ENCODE measurements around the gene TMEM40. TPM values are rescaled to one million over a fixed set of nuclear protein-coding genes. Genes with fewer than 3 reads are reported as not detected.

The TMEM40 gene
- total RNA-seq, 1 experiment from 2014 or later: 30.5 TPM

DNA sequence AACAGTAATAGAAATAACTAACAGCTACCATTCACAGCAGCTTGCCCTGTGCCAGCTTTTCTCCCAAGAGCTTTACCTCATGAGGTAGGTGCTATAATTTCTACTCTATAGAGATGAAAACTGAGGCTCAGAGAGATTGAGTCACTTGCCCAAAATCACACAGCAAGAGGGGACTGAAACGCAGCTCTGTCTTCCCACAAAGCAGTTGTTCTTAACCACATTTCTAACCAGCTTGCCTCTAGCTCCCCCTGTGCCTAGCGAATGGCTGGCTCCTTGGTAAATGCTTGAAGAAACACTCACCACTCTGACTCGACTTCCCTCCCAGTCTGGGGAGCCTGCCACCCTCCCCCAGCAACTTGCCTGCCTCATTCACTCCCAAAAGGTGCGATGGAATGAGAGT lies 15.6 kb upstream of the TMEM40 start:
- Histone ChIP-seq H3K4me3 (no peak overlapping the region), H3K36me3 (ENCODE audit: low read depth) (no peaks in the 10 kb centered on the region), H3K27ac (no peak overlapping the region), H4K20me1 (ENCODE audit: insufficient read depth) (no peaks in the 10 kb centered on the region), H3K27me3 (ENCODE audit: insufficient read depth, low read depth) (no peaks in the 10 kb centered on the region), H3F3A (ENCODE audit: insufficient read depth, low read depth) (no peaks in the 10 kb centered on the region), H3K4me1 (replicated peaks; ENCODE audit: insufficient read depth) (no peaks in the 10 kb centered on the region), H2AFZ (no peak overlapping the region), H3K9me3 (ENCODE audit: insufficient read depth, low read depth) (no peaks in the 10 kb centered on the region), H3K9me2 (ENCODE audit: insufficient read depth) (no peaks in the 10 kb centered on the region), H3K4me2 (no peak overlapping the region), H3K79me2 (ENCODE audit: low read depth) (no peaks in the 10 kb centered on the region)
- DNase-seq: no peak
- intact Hi-C loops (cut with micrococcal nuclease; ENCODE audit: unreplicated experiment): no loop called here
- ChIA-PET CTCF (no interaction called here), POLR2A (ENCODE audit: unreplicated experiment) (no interaction called here)
- BruUV-seq (replicated peaks): no TSS peak
- TF ChIP-seq EZH2 (IDR thresholded peaks at IDR 0.05; ENCODE audit: low read depth): no peak
- TF ChIP-seq, protein P1, sequence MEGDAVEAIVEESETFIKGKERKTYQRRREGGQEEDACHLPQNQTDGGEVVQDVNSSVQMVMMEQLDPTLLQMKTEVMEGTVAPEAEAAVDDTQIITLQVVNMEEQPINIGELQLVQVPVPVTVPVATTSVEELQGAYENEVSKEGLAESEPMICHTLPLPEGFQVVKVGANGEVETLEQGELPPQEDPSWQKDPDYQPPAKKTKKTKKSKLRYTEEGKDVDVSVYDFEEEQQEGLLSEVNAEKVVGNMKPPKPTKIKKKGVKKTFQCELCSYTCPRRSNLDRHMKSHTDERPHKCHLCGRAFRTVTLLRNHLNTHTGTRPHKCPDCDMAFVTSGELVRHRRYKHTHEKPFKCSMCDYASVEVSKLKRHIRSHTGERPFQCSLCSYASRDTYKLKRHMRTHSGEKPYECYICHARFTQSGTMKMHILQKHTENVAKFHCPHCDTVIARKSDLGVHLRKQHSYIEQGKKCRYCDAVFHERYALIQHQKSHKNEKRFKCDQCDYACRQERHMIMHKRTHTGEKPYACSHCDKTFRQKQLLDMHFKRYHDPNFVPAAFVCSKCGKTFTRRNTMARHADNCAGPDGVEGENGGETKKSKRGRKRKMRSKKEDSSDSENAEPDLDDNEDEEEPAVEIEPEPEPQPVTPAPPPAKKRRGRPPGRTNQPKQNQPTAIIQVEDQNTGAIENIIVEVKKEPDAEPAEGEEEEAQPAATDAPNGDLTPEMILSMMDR (conservative IDR thresholded peaks at IDR 0.05): no peak

DNA sequence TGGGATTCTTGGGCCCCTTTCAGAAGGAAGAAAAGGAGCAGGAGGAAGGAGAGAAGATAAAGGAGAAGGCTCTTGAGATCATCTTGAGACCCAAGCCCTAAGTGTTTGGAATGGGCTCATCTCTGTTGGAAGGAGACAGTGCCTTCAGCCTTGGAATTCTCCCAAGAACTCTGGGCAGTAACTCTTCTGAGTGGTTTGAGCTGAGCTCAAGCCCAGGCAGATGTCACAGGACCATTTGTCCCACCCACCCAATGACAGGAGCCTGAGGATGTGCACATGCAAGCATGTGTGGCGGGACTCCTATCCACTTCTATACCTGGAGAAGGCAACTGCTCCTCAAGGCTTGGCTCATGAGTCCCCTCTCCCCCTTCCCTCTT lies 14.6 kb upstream of the TMEM40 start:
- Histone ChIP-seq H3K27me3 (ENCODE audit: insufficient read depth, low read depth) (no peaks in the 10 kb centered on the region), H3K9me2 (ENCODE audit: insufficient read depth) (no peaks in the 10 kb centered on the region), H2AFZ (no peak overlapping the region), H3K9me3 (ENCODE audit: insufficient read depth, low read depth) (no peaks in the 10 kb centered on the region), H3K4me3 (no peak overlapping the region), H3K4me2 (no peak overlapping the region), H3K79me2 (ENCODE audit: low read depth) (no peaks in the 10 kb centered on the region), H3F3A (ENCODE audit: insufficient read depth, low read depth) (no peaks in the 10 kb centered on the region), H3K4me1 (replicated peaks; ENCODE audit: insufficient read depth) (no peaks in the 10 kb centered on the region), H3K36me3 (ENCODE audit: low read depth) (no peaks in the 10 kb centered on the region), H3K27ac (no peak overlapping the region), H4K20me1 (ENCODE audit: insufficient read depth) (no peaks in the 10 kb centered on the region)
- TF ChIP-seq EZH2 (IDR thresholded peaks at IDR 0.05; ENCODE audit: low read depth): no peak
- TF ChIP-seq, protein P1 (conservative IDR thresholded peaks at IDR 0.05): no peak
- no TSS peak for BruUV-seq (replicated peaks)
- intact Hi-C loops (cut with micrococcal nuclease; ENCODE audit: unreplicated experiment): no loop called here
- no peak for DNase-seq
- CTCF ChIA-PET: no interaction called here
- POLR2A ChIA-PET (ENCODE audit: unreplicated experiment): interaction anchor here (0.6 kb wide), 1 partner anchor 239 kb away, joined by 13 read pairs; no protein-coding TSS in a partner anchor

DNA sequence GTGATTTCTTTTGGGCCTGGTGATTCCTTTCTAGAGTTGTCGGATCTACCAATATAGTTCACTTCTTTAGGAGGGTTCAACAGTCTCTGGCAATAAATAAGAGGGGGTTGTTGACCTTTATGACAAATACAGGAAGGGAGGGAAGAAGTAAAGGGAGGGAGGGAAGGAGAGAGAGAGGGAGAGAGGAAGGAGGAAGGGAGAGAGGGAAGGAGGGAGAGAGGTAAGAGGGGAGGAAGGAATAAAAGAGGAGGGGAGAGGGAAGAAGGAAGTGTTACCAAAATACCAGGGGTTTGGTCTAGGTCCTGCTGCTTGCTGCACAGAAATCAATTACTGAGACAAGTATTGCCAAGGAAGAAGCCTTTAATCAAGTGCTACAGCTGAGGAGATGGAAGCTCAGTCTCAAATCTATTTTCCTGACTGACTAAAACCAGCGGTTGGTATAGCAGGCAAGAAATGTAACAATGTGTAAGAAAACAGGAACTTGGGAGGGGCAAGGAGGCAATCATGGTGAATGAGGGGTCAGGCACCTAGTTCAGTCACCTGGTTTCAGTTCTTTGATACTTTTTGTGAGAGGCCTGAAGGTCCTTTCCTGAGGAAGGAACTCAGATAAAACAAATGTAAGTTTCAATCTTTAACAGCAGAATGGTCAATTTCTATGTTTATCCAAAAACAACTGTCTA lies 14.1 kb upstream of the TMEM40 start:
- Histone ChIP-seq H3K27me3 (ENCODE audit: insufficient read depth, low read depth) (no peaks in the 10 kb centered on the region), H3K4me2 (no peak overlapping the region), H3K4me1 (replicated peaks; ENCODE audit: insufficient read depth) (no peaks in the 10 kb centered on the region), H3F3A (ENCODE audit: insufficient read depth, low read depth) (no peaks in the 10 kb centered on the region), H3K9me3 (ENCODE audit: insufficient read depth, low read depth) (no peaks in the 10 kb centered on the region), H2AFZ (no peak overlapping the region), H4K20me1 (ENCODE audit: insufficient read depth) (no peaks in the 10 kb centered on the region), H3K4me3 (no peak overlapping the region), H3K27ac (no peak overlapping the region), H3K9me2 (ENCODE audit: insufficient read depth) (no peaks in the 10 kb centered on the region), H3K36me3 (ENCODE audit: low read depth) (no peaks in the 10 kb centered on the region), H3K79me2 (ENCODE audit: low read depth) (no peaks in the 10 kb centered on the region)
- no TSS peak for BruUV-seq (replicated peaks)
- ChIA-PET CTCF (no interaction called here), POLR2A (ENCODE audit: unreplicated experiment) (no interaction called here)
- DNase-seq: no peak
- intact Hi-C loops (cut with micrococcal nuclease; ENCODE audit: unreplicated experiment): no loop called here
- TF ChIP-seq, protein P1 (conservative IDR thresholded peaks at IDR 0.05): no peak
- no peak for TF ChIP-seq EZH2 (IDR thresholded peaks at IDR 0.05; ENCODE audit: low read depth)
